Thoracic aorta (tissue), 2 donors: ENCODE results near the gene UMPS. TPM values are rescaled to one million over a fixed set of nuclear protein-coding genes. Genes with fewer than 3 reads are reported as not detected.
A peak's percentile ranks its signal among the peaks of the same experiment; 100 is the strongest.

Experiments
- ATAC-seq: fragments of 150-250 bp; one replicate; pipeline ENCODE4 v1.8.0; 2017; ENCODE audit warnings: low read depth; ENCODE audit not compliant: insufficient number of reproducible peaks, low FRiP score
- DNase-seq: peaks from one replicate; pipeline ENCODE4 v3.0.0-alpha.2; 2020; ENCODE audit warnings: low spot score
- H3K27ac ChIP-seq, 2 donors: fragments of 200-600 bp; sonication (generic); 1 replicate in 1 of 2; 2 replicates in 1 of 2; pipeline ENCODE4 v1.5.1; 2016; ENCODE audit warnings: mild to moderate bottlenecking in 2 of 2, moderate library complexity in 2 of 2
- H3K27me3 ChIP-seq: fragments of 200-600 bp; sonication (generic); replicated peaks from 2 replicates; pipeline ENCODE4 v1.6.0; 2016; ENCODE audit warnings: mild to moderate bottlenecking; ENCODE audit not compliant: insufficient read depth
- H3K36me3 ChIP-seq: fragments of 200-600 bp; sonication (generic); one replicate; pipeline ENCODE4 v1.5.1; 2016
- H3K4me1 ChIP-seq, 2 donors: fragments of 200-600 bp; sonication (generic); 1 replicate in 1 of 2; 2 replicates in 1 of 2; pipeline versions ENCODE4 v1.5.1 to v1.6.0; 2016; ENCODE audit warnings: low read depth in 2 of 2, mild to moderate bottlenecking in 1 of 2; ENCODE audit not compliant: control insufficient read depth in 1 of 2
- H3K4me3 ChIP-seq: fragments of 200-600 bp; sonication (generic); 2 replicates; pipeline ENCODE4 v1.5.1; 2016; ENCODE audit warnings: mild to moderate bottlenecking
- H3K9me3 ChIP-seq: fragments of 200-600 bp; sonication (generic); 2 replicates; pipeline ENCODE4 v1.5.1; 2016
- total RNA-seq, 2 donors: library from RNA; depleted of rRNA; stranded (reverse); fragments of >200 nt; gene quantifications; one replicate each; pipeline versions ENCODE4 v1.1.0 to v1.2.3, GENCODE V29; 2016
- TF ChIP-seq, protein P1 (sequence below): fragments of 200-600 bp; sonication (generic); IDR thresholded peaks from one replicate; pipeline ENCODE4 v1.5.1; 2019; ENCODE audit warnings: antibody characterized with exemption

The UMPS gene
- total RNA-seq, 2 donors from 2014 or later, result 20.8 to 29.6 TPM

DNA sequence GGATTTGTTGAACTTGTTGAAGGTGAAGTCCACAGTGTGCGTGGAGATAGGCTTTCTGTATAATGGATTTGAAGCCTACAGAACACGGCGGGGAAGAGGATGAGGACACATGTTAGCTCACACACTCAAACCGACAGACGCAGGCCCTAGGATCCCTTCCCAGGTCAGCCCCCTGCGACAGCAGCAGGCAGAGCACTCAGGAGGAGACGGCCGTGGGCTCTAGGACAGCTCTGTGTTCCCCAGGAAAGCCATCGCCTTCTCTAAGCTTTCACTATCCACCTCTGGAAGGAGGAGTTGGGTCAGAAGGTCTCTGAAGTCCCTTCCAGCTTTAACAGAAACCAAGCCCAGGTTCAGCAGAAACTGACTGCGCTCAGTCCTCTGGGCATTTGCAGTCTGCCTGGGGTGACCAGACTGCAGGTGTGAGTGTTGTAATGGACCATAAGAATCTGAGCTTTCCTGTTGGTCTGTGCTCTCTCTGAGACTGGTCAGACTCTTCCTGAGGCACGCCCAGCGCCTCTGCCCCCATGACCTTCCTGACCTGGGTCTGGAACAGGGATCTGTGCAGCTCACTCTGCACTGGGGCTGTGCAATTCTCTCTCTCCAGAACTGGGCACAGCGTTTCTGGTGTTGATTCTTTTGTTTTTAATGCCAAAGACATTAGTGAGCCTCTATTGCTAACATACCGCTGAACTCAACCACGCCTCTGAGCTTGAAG is 33.5 kb downstream of the UMPS start:
- Histone ChIP-seq H3K27me3 (no peaks in the 10 kb centered on the region), H3K36me3 (peaks cover 58% of the 10 kb centered on the region), H3K9me3 (no peaks in the 10 kb centered on the region), H3K4me1 (peaks cover 6 to 19% of the 10 kb centered on the region in 2 donors), H3K4me3 (no peak overlapping the region), H3K27ac (no peak overlapping the region)
- TF ChIP-seq, protein P1, sequence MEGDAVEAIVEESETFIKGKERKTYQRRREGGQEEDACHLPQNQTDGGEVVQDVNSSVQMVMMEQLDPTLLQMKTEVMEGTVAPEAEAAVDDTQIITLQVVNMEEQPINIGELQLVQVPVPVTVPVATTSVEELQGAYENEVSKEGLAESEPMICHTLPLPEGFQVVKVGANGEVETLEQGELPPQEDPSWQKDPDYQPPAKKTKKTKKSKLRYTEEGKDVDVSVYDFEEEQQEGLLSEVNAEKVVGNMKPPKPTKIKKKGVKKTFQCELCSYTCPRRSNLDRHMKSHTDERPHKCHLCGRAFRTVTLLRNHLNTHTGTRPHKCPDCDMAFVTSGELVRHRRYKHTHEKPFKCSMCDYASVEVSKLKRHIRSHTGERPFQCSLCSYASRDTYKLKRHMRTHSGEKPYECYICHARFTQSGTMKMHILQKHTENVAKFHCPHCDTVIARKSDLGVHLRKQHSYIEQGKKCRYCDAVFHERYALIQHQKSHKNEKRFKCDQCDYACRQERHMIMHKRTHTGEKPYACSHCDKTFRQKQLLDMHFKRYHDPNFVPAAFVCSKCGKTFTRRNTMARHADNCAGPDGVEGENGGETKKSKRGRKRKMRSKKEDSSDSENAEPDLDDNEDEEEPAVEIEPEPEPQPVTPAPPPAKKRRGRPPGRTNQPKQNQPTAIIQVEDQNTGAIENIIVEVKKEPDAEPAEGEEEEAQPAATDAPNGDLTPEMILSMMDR, result no peak
- DNase-seq (no peak), ATAC-seq (no peak)

DNA sequence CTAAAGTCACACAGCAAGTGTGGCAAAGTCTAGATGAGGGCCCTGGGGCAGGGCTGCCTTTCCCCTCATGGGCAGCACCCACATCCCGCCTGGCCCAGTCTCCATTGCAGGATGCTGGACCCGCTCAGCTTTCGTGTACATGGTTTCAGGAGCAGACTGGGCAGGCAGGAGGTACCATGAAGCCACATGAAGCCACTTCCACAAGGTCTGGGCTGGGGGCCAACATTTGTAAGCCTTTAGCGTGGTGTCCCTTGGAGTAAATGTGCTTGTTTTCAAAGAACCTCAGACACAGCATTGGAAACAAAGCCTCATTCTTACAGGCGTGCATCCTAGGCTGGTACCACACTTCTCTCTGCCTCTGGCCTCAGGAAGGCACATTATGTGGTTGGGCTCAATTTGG is 34.5 kb downstream of the UMPS start:
- Histone ChIP-seq H3K27me3 (no peaks in the 10 kb centered on the region), H3K27ac (peak overlapping the region in 1 of 2 donors; percentile 11), H3K9me3 (no peaks in the 10 kb centered on the region), H3K36me3 (peaks cover 65% of the 10 kb centered on the region), H3K4me1 (peaks cover 6 to 19% of the 10 kb centered on the region in 2 donors), H3K4me3 (no peak overlapping the region)
- no peak for DNase-seq
- no peak for ATAC-seq
- TF ChIP-seq, protein P1, result no peak

DNA sequence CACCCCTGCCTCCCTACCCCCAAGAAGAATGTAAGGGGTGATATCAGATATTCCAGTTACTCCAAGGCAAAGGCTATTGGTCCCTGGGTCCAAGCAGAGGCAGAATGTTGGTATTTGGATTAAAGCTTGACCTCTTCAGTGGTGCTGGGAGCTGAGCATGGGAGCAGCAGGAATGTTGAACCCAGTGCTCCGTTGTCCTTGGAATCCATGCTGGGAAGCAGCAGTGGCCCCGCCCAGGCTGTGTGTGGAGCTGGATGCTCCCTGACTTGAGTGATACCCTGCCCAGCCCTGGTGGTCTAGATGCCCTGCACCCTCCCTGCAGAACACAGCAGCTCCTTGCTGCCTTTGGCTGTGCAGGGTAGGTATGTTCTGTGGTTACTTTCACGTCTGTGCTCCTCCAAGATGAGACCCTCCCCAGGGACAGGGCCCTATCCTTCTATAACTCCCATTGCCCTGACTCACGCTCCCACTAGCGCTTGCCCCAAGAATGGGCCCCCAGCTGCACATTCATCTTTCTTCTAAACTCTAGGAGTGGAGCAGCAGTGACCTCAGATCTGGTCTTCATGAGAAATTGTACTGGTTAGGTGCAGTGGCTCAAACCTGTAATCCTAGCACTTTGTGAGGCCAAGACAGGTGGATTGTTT is 35.1 kb downstream of the UMPS start:
- Histone ChIP-seq H3K4me3 (no peak overlapping the region), H3K27ac (no peak overlapping the region), H3K9me3 (no peaks in the 10 kb centered on the region), H3K36me3 (peaks cover 65% of the 10 kb centered on the region), H3K4me1 (peaks cover 7 to 25% of the 10 kb centered on the region in 2 donors), H3K27me3 (no peaks in the 10 kb centered on the region)
- no peak for ATAC-seq
- no peak for DNase-seq
- TF ChIP-seq, protein P1, result no peak

DNA sequence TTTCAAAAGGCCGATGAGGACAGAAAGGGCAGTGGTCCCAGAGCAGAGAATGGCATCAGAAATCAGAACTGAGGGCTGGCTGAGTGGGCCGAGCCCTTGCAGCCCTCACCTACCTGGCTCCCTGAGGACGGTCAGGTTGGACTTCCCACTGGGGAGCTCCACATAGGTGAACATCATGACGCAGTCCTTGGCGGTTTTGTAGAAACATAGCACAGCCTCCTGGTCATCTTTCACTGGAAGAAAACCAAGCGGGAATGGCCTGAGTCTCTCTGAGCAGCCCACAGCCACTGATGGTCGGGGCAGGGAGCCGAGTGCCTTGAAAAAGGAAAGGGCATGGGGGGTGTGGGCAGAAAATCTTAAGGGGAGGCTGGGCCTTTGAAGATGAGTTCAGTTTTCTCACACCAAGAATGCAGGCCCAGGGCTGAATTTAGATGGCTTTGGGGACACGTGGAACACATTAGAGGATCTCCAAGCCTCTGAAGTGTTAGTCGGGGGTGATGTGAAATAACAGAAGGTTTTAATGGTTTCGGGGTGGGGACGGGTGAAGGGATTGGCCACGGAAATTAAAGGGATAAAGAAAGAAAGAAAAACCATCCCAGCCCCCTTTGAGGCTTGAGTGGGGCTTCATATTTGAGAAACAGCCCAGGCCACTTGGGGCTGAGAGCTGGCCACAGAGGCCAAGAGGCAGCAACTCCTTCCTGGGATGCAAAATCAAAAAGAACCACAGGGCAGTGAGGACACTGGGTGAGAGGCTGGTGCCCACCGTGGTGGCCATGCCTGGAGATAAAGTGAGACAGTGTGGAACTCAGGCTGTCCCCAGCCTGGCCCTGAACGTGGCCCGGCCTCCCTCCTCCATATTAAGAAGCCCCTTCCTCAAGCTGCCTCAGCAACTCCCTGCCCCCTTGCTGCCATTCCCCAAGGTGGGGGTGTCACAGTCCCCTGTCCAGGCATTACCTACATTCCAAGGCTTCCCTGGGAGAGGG is 36.2 kb downstream of the UMPS start:
- no peaks in the 10 kb centered on the region for H3K9me3 ChIP-seq
- no peak overlapping the region for H3K27ac ChIP-seq
- DNase-seq (no peak), ATAC-seq (no peak)
- TF ChIP-seq, protein P1, result no peak
- no peak overlapping the region for H3K4me3 ChIP-seq
- peaks cover 11 to 25% of the 10 kb centered on the region in 2 donors for H3K4me1 ChIP-seq
- H3K36me3 ChIP-seq, result peaks cover 65% of the 10 kb centered on the region
- no peaks in the 10 kb centered on the region for H3K27me3 ChIP-seq

DNA sequence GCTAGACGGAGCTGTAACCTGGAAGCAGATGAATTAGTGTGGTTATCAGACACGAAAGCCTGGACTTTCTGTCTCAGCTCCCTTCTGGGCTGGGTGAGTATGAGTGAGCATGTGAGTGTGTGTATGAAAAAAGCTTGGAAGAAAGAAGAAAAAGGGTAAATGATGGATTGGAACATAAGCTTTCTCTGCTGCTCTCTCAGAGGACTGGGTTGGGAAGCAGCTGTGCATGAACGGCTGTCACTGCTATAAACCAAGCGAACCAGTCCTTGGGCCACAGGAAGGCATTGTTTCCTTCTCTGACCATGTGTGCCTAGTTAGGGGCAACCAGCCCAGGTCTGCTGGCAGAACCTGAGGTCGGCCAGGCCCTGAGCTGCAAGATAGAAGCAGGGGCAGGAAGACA is 37.0 kb downstream of the UMPS start:
- no peaks in the 10 kb centered on the region for H3K27me3 ChIP-seq
- DNase-seq (no peak), ATAC-seq (no peak)
- TF ChIP-seq, protein P1, result no peak
- no peak overlapping the region for H3K4me3 ChIP-seq
- no peak overlapping the region for H3K27ac ChIP-seq
- peaks cover 65% of the 10 kb centered on the region for H3K36me3 ChIP-seq
- H3K9me3 ChIP-seq, result no peaks in the 10 kb centered on the region
- H3K4me1 ChIP-seq, result peaks cover 14 to 25% of the 10 kb centered on the region in 2 donors
